Measurements from ENCODE around the gene SLC25A21. TPM values are rescaled to one million over a fixed set of nuclear protein-coding genes. Genes with fewer than 3 reads are reported as not detected.

The SLC25A21 gene
- total and polyA plus RNA-seq, 9 donors, result 0.57 to 1.6 (median 1.1) TPM; not detected in 1

- WGBS, 3 donors, result 91 to 94% (median 93%) methylated on average over 2 of the region's 2 CpGs
- no peaks in the 10 kb centered on the region for H3K9me3 ChIP-seq
- no peaks in the 10 kb centered on the region for H3K27me3 ChIP-seq
- H3K4me1 ChIP-seq (ENCODE audit: insufficient read depth), result no peaks in the 10 kb centered on the region
- TF ChIP-seq POLR2A (IDR thresholded peaks at IDR 0.05), result no peak
- TF ChIP-seq, protein P1, sequence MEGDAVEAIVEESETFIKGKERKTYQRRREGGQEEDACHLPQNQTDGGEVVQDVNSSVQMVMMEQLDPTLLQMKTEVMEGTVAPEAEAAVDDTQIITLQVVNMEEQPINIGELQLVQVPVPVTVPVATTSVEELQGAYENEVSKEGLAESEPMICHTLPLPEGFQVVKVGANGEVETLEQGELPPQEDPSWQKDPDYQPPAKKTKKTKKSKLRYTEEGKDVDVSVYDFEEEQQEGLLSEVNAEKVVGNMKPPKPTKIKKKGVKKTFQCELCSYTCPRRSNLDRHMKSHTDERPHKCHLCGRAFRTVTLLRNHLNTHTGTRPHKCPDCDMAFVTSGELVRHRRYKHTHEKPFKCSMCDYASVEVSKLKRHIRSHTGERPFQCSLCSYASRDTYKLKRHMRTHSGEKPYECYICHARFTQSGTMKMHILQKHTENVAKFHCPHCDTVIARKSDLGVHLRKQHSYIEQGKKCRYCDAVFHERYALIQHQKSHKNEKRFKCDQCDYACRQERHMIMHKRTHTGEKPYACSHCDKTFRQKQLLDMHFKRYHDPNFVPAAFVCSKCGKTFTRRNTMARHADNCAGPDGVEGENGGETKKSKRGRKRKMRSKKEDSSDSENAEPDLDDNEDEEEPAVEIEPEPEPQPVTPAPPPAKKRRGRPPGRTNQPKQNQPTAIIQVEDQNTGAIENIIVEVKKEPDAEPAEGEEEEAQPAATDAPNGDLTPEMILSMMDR (IDR thresholded peaks at IDR 0.05), result no peak
- no peak for TF ChIP-seq EP300 (IDR thresholded peaks at IDR 0.05)
- DNase-seq, result no peak
- no peak overlapping the region for H3K27ac ChIP-seq
- no peak overlapping the region for H3K4me3 ChIP-seq
- H3K36me3 ChIP-seq, result no peaks in the 10 kb centered on the region
- intact Hi-C loops (cut with DNase I), result no loop called here
Observed at GRCh38 chr14:37157987-37158386, 14.4 kb downstream of the SLC25A21 start.

DNA sequence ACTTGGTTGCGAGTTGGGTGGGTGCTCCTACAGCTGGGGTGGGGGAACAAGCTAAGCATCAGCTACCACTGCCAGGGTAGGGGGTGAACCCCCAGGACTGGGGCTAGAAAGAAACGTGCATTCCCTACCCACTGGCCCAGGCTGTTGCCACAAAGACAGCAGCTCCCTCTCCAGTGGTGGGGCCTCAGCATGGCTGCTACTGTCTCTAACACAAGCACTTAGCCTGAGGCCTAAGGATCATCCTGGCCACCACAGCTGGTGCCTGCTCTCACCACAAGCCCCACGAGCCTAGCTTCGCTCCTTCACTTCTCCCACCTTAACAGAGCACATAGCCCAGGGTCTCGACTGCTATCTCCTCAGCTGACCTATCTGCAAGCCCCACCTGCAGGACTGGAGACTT, 18.9 kb downstream of the SLC25A21 start:
- intact Hi-C loops (cut with DNase I), result no loop called here
- TF ChIP-seq, protein P1 (IDR thresholded peaks at IDR 0.05), result no peak
- TF ChIP-seq EP300 (IDR thresholded peaks at IDR 0.05), result no peak
- TF ChIP-seq POLR2A (IDR thresholded peaks at IDR 0.05), result no peak
- Histone ChIP-seq H3K36me3 (no peaks in the 10 kb centered on the region), H3K4me1 (ENCODE audit: insufficient read depth) (no peaks in the 10 kb centered on the region), H3K27me3 (no peaks in the 10 kb centered on the region), H3K27ac (no peak overlapping the region), H3K9me3 (no peaks in the 10 kb centered on the region), H3K4me3 (no peak overlapping the region)
- 79 to 87% (median 87%) methylated on average over 5 of the region's 5 CpGs for WGBS, 3 donors
- no peak for DNase-seq

- Histone ChIP-seq H3K36me3 (no peaks in the 10 kb centered on the region), H3K4me3 (no peak overlapping the region), H3K27ac (no peak overlapping the region), H3K27me3 (no peaks in the 10 kb centered on the region), H3K4me1 (ENCODE audit: insufficient read depth) (no peaks in the 10 kb centered on the region), H3K9me3 (no peaks in the 10 kb centered on the region)
- 13 to 48% (median 32%) methylated on average over 1 of the region's 1 CpG for WGBS, 3 donors
- intact Hi-C loops (cut with DNase I), result no loop called here
- TF ChIP-seq, protein P1 (IDR thresholded peaks at IDR 0.05), result no peak
- TF ChIP-seq POLR2A (IDR thresholded peaks at IDR 0.05) (no peak), EP300 (IDR thresholded peaks at IDR 0.05) (no peak)
- DNase-seq, result no peak
Observed at GRCh38 chr14:37153005-37153404, 19.4 kb downstream of the SLC25A21 start.

DNA sequence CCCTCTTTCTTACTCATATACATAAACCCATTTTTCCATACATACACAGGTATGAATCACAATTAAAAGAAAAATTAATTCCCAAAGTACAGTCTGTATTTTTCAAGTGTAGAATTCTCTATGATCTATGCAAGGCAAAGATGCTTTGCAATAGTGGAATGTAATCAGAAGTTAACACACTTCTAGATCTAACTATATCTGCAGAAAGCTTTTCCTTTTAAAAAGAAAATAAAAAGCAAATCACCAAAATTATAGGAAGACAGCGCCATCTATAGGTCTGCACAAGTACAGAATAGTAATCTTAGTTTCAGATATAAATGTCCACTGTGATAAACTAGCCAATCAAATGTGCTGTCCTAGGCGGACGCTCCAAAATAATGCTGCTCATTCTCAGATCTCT, 22.0 kb downstream of the SLC25A21 start:
- H3K27ac ChIP-seq, result no peak overlapping the region
- TF ChIP-seq, protein P1 (IDR thresholded peaks at IDR 0.05), result peak in 1 of 3 donors; percentile 27
- TF ChIP-seq EP300 (IDR thresholded peaks at IDR 0.05), result no peak
- H3K27me3 ChIP-seq, result no peaks in the 10 kb centered on the region
- intact Hi-C loops (cut with DNase I), result no loop called here
- DNase-seq, result no peak
- WGBS, 3 donors, result 0 to 1% (median 1%) methylated on average over 3 of the region's 3 CpGs
- no peaks in the 10 kb centered on the region for H3K4me1 ChIP-seq (ENCODE audit: insufficient read depth)
- H3K9me3 ChIP-seq, result no peaks in the 10 kb centered on the region
- no peak overlapping the region for H3K4me3 ChIP-seq
- no peaks in the 10 kb centered on the region for H3K36me3 ChIP-seq

Measured in ovary (tissue), 9 donors.